ENCODE data around the gene BRD7. TPM values are rescaled to one million over a fixed set of nuclear protein-coding genes. Genes with fewer than 3 reads are reported as not detected.

Gene BRD7
- total RNA-seq, 6 experiments from 2014 or later = 16.9 to 24.1 (median 20.2) TPM

GRCh38 chr16:50282955-50283631 lies 85.7 kb downstream of the BRD7 start:
- Histone ChIP-seq H3K4me3 (peak overlapping the region in 1 of 3 donors; percentile 8), H3K36me3 (no peaks in the 10 kb centered on the region), H3K4me1 (peaks cover 0 to 32% (median 6%) of the 10 kb centered on the region in 4 donors), H3K27me3 (no peaks in the 10 kb centered on the region), H3K9me3 (no peaks in the 10 kb centered on the region), H3K27ac (peak overlapping the region in 1 of 3 donors; percentile 63)
- intact Hi-C loops (cut with DNase I) = no loop called here
- no CpG with 5 or more reads among the region's 9 CpGs for WGBS (ENCODE audit: insufficient coverage, low coverage, low lambda C conversion rate, missing lambda C conversion rate)
- no peak for TF ChIP-seq CTCF (IDR thresholded peaks at IDR 0.05)
- no peak for TF ChIP-seq POLR2A (IDR thresholded peaks at IDR 0.05)
- peak in 1 of 3 donors; percentile 79 for DNase-seq
- ATAC-seq = peak; percentile 71 to 86 (median 76)

- TF ChIP-seq POLR2A (IDR thresholded peaks at IDR 0.05) = no peak
- TF ChIP-seq CTCF (IDR thresholded peaks at IDR 0.05) = no peak
- H3K36me3 ChIP-seq = no peaks in the 10 kb centered on the region
- intact Hi-C loops (cut with DNase I) = no loop called here
- H3K4me1 ChIP-seq = peaks cover 0 to 32% (median 6%) of the 10 kb centered on the region in 4 donors
- H3K27me3 ChIP-seq = no peaks in the 10 kb centered on the region
- no peak overlapping the region for H3K4me3 ChIP-seq
- H3K27ac ChIP-seq = peak overlapping the region; percentile 50 to 63 (median 58)
- peak; percentile 50 to 63 (median 55) for ATAC-seq
- peak; percentile 74 to 87 (median 75) for DNase-seq
- H3K9me3 ChIP-seq = no peaks in the 10 kb centered on the region
- no CpG with 5 or more reads among the region's 7 CpGs for WGBS (ENCODE audit: insufficient coverage, low coverage, low lambda C conversion rate, missing lambda C conversion rate)
Measured at GRCh38 chr16:50282010-50282538, 86.7 kb downstream of the BRD7 start.

- Histone ChIP-seq H3K9me3 (no peaks in the 10 kb centered on the region), H3K36me3 (no peaks in the 10 kb centered on the region), H3K4me3 (no peak overlapping the region), H3K27ac (peak overlapping the region; percentile 34 to 63 (median 58)), H3K27me3 (no peaks in the 10 kb centered on the region), H3K4me1 (peaks cover 0 to 32% (median 6%) of the 10 kb centered on the region in 4 donors)
- intact Hi-C loops (cut with DNase I) = no loop called here
- peak; percentile 19 to 53 (median 47) for DNase-seq
- TF ChIP-seq POLR2A (IDR thresholded peaks at IDR 0.05) (no peak), CTCF (IDR thresholded peaks at IDR 0.05) (no peak)
- 77% methylated on average over 6 of the region's 21 CpGs for WGBS (ENCODE audit: insufficient coverage, low coverage, low lambda C conversion rate, missing lambda C conversion rate)
- ATAC-seq = no peak
Measured at GRCh38 chr16:50281391-50282009, 87.3 kb downstream of the BRD7 start.

GRCh38 chr16:50280932-50281331 lies 87.9 kb downstream of the BRD7 start:
- H3K9me3 ChIP-seq = no peaks in the 10 kb centered on the region
- no peaks in the 10 kb centered on the region for H3K36me3 ChIP-seq
- TF ChIP-seq CTCF (IDR thresholded peaks at IDR 0.05) (no peak), POLR2A (IDR thresholded peaks at IDR 0.05) (no peak)
- peak in 2 of 3 donors; percentile 46 to 47 for DNase-seq
- no peak for ATAC-seq
- intact Hi-C loops (cut with DNase I) = no loop called here
- H3K27ac ChIP-seq = peak overlapping the region in 1 of 3 donors; percentile 63
- peaks cover 0 to 32% (median 6%) of the 10 kb centered on the region in 4 donors for H3K4me1 ChIP-seq
- no CpG with 5 or more reads among the region's 5 CpGs for WGBS (ENCODE audit: insufficient coverage, low coverage, low lambda C conversion rate, missing lambda C conversion rate)
- no peak overlapping the region for H3K4me3 ChIP-seq
- no peaks in the 10 kb centered on the region for H3K27me3 ChIP-seq

Data from right lobe of liver (tissue), 6 donors.